Activated T-cell treated with anti-CD3 and anti-CD28 coated beads for 1 hour (primary cell): ENCODE results near the gene ZNF414.
"Not testable (repeated sequence)": the region's sequence is repeated elsewhere in the genome, so short reads cannot be mapped to it uniquely, and the experiment has no call there.

Experiments used
- DNase-seq: peaks from one replicate; pipeline ENCODE4 v3.0.0-alpha.2; 2020; ENCODE audit warnings: low read depth

Gene ZNF414

GRCh38 chr19:8513687-8514504 lies at the start of gene ZNF414:
TSS of gene ZNF414 (minus strand) at chr19:8514167. CDS start at chr19:8514046, 121 bp downstream.
- DNase-seq = peak; percentile 99

- DNase-seq = no peak
Observed at GRCh38 chr19:8561075-8561764, 47.3 kb upstream of the ZNF414 start.

- DNase-seq = no peak
Observed at GRCh38 chr19:8558325-8558724, 44.4 kb upstream of the ZNF414 start.

GRCh38 chr19:8557642-8558238 lies 43.8 kb upstream of the ZNF414 start:
- DNase-seq = no peak

- not testable (repeated sequence) for DNase-seq
Observed at GRCh38 chr19:8553729-8554128, 39.8 kb upstream of the ZNF414 start.

- no peak for DNase-seq
Observed at GRCh38 chr19:8552810-8553209, 38.8 kb upstream of the ZNF414 start.

- no peak for DNase-seq
Observed at GRCh38 chr19:8550070-8550469, 36.1 kb upstream of the ZNF414 start.

GRCh38 chr19:8545743-8546142 lies 31.8 kb upstream of the ZNF414 start:
- no peak for DNase-seq

- DNase-seq = no peak
Observed at GRCh38 chr19:8544168-8544567, 30.2 kb upstream of the ZNF414 start.

- no peak for DNase-seq
Observed at GRCh38 chr19:8539621-8540149, 25.7 kb upstream of the ZNF414 start.

- no peak for DNase-seq
Observed at GRCh38 chr19:8537099-8537498, 23.1 kb upstream of the ZNF414 start.

- DNase-seq = no peak
Observed at GRCh38 chr19:8536282-8536681, 22.3 kb upstream of the ZNF414 start.

- DNase-seq = no peak
Observed at GRCh38 chr19:8532225-8532624, 18.3 kb upstream of the ZNF414 start.

GRCh38 chr19:8531470-8531869 lies 17.5 kb upstream of the ZNF414 start:
- no peak for DNase-seq

GRCh38 chr19:8530061-8530679 lies 16.2 kb upstream of the ZNF414 start:
- DNase-seq = no peak

- no peak for DNase-seq
Observed at GRCh38 chr19:8529369-8530006, 15.5 kb upstream of the ZNF414 start.

GRCh38 chr19:8528500-8528899 lies 14.5 kb upstream of the ZNF414 start:
- no peak for DNase-seq

- no peak for DNase-seq
Observed at GRCh38 chr19:8526345-8527091, 12.6 kb upstream of the ZNF414 start.

- no peak for DNase-seq
Observed at GRCh38 chr19:8525401-8525684, 11.4 kb upstream of the ZNF414 start.

GRCh38 chr19:8519388-8519787 lies 5.4 kb upstream of the ZNF414 start:
- no peak for DNase-seq

- DNase-seq = no peak
Observed at GRCh38 chr19:8518536-8518935, 4.6 kb upstream of the ZNF414 start.
